NCI-H2081 treated with DMSO at 0.1 percent for 48 hours (cell line): ENCODE data around the gene MAGI1.

ENCODE experiments used
- DNase-seq: peaks from one replicate; lab custom pipeline; 2025; lab: John Stamatoyannopoulos, UW

The MAGI1 gene

GRCh38 chr3:65971293-65972252 lies 67.1 kb downstream of the MAGI1 start:
- no peak for DNase-seq

- DNase-seq: no peak
Observed at GRCh38 chr3:65968996-65969395, 69.7 kb downstream of the MAGI1 start.

GRCh38 chr3:65967451-65967850 lies 71.3 kb downstream of the MAGI1 start:
- DNase-seq: no peak

GRCh38 chr3:65964838-65965237 lies 73.9 kb downstream of the MAGI1 start:
- DNase-seq: no peak

GRCh38 chr3:65963787-65964677 lies 74.7 kb downstream of the MAGI1 start:
- DNase-seq: no peak

GRCh38 chr3:65961733-65962132 lies 77.0 kb downstream of the MAGI1 start:
- no peak for DNase-seq

- DNase-seq: no peak
Observed at GRCh38 chr3:65961128-65961527, 77.6 kb downstream of the MAGI1 start.

- no peak for DNase-seq
Observed at GRCh38 chr3:65960087-65960486, 78.6 kb downstream of the MAGI1 start.

GRCh38 chr3:65958216-65958615 lies 80.5 kb downstream of the MAGI1 start:
- no peak for DNase-seq

- no peak for DNase-seq
Observed at GRCh38 chr3:65955792-65956477, 82.8 kb downstream of the MAGI1 start.

GRCh38 chr3:65953881-65954733 lies 84.6 kb downstream of the MAGI1 start:
- no peak for DNase-seq

- peak; percentile 66 for DNase-seq
Observed at GRCh38 chr3:65953301-65953812, 85.4 kb downstream of the MAGI1 start.

- DNase-seq: no peak
Observed at GRCh38 chr3:65952842-65953241, 85.9 kb downstream of the MAGI1 start.

GRCh38 chr3:65951836-65952505 lies 86.7 kb downstream of the MAGI1 start:
- no peak for DNase-seq

- no peak for DNase-seq
Observed at GRCh38 chr3:65950340-65951326, 88.1 kb downstream of the MAGI1 start.

GRCh38 chr3:65948841-65949573 lies 89.7 kb downstream of the MAGI1 start:
- no peak for DNase-seq

GRCh38 chr3:65946438-65946837 lies 92.3 kb downstream of the MAGI1 start:
- DNase-seq: no peak

GRCh38 chr3:65945953-65946352 lies 92.8 kb downstream of the MAGI1 start:
- no peak for DNase-seq
